ENCODE data around the gene KRTAP16-1.
"Not testable (repeated sequence)": the region's sequence is repeated elsewhere in the genome, so short reads cannot be mapped to it uniquely, and the experiment has no call there.

Gene KRTAP16-1

GRCh38 chr17:41308918-41309359 is at the start of gene KRTAP16-1:
TSS of gene KRTAP16-1 (minus strand) at chr17:41309309. CDS start at chr17:41309253, 56 bp downstream.
- DNase-seq (ENCODE audit: low read depth) = no peak

GRCh38 chr17:41354536-41354935 is 45.4 kb upstream of the KRTAP16-1 start:
- DNase-seq (ENCODE audit: low read depth) = no peak

GRCh38 chr17:41352597-41353366 is 43.7 kb upstream of the KRTAP16-1 start:
- DNase-seq (ENCODE audit: low read depth) = no peak

- no peak for DNase-seq (ENCODE audit: low read depth)
Measured at GRCh38 chr17:41351177-41351576, 42.1 kb upstream of the KRTAP16-1 start.

- DNase-seq (ENCODE audit: low read depth) = not testable (repeated sequence)
Measured at GRCh38 chr17:41350381-41350878, 41.3 kb upstream of the KRTAP16-1 start, which contains the start of gene KRT33A. TSS of gene KRT33A (minus strand) at chr17:41350828. CDS start at chr17:41350767, 61 bp downstream.

GRCh38 chr17:41347869-41348760 is 39.0 kb upstream of the KRTAP16-1 start:
- no peak for DNase-seq (ENCODE audit: low read depth)

GRCh38 chr17:41346421-41346820 is 37.3 kb upstream of the KRTAP16-1 start:
- not testable (repeated sequence) for DNase-seq (ENCODE audit: low read depth)

- DNase-seq (ENCODE audit: low read depth) = no peak
Measured at GRCh38 chr17:41345992-41346391, 36.9 kb upstream of the KRTAP16-1 start.

GRCh38 chr17:41343029-41343428 is 33.9 kb upstream of the KRTAP16-1 start:
- DNase-seq (ENCODE audit: low read depth) = no peak

- DNase-seq (ENCODE audit: low read depth) = no peak
Measured at GRCh38 chr17:41340934-41341861, 32.1 kb upstream of the KRTAP16-1 start.

- DNase-seq (ENCODE audit: low read depth) = no peak
Measured at GRCh38 chr17:41340494-41340893, 31.4 kb upstream of the KRTAP16-1 start.

GRCh38 chr17:41339571-41340172 is 30.6 kb upstream of the KRTAP16-1 start:
- no peak for DNase-seq (ENCODE audit: low read depth)

- DNase-seq (ENCODE audit: low read depth) = no peak
Measured at GRCh38 chr17:41338961-41339485, 29.9 kb upstream of the KRTAP16-1 start.

GRCh38 chr17:41335747-41336146 is 26.6 kb upstream of the KRTAP16-1 start:
- no peak for DNase-seq (ENCODE audit: low read depth)

- no peak for DNase-seq (ENCODE audit: low read depth)
Measured at GRCh38 chr17:41334385-41335305, 25.5 kb upstream of the KRTAP16-1 start.

- DNase-seq (ENCODE audit: low read depth) = no peak
Measured at GRCh38 chr17:41333836-41334235, 24.7 kb upstream of the KRTAP16-1 start.

GRCh38 chr17:41333098-41333497 is 24.0 kb upstream of the KRTAP16-1 start:
- no peak for DNase-seq (ENCODE audit: low read depth)

GRCh38 chr17:41332239-41332638 is 23.1 kb upstream of the KRTAP16-1 start:
- no peak for DNase-seq (ENCODE audit: low read depth)

GRCh38 chr17:41331606-41332005 is 22.5 kb upstream of the KRTAP16-1 start:
- DNase-seq (ENCODE audit: low read depth) = no peak

Measured in fibroblast of the conjunctiva (primary cell).